Central memory CD4-positive, alpha-beta T cell (primary cell): Measurements from ENCODE around the gene PLEKHG2.
"Not testable (repeated sequence)": the region's sequence is repeated elsewhere in the genome, so short reads cannot be mapped to it uniquely, and the experiment has no call there.

Experiments used
- DNase-seq: peaks from one replicate; pipeline ENCODE4 v3.0.0; 2022

Gene PLEKHG2

DNA sequence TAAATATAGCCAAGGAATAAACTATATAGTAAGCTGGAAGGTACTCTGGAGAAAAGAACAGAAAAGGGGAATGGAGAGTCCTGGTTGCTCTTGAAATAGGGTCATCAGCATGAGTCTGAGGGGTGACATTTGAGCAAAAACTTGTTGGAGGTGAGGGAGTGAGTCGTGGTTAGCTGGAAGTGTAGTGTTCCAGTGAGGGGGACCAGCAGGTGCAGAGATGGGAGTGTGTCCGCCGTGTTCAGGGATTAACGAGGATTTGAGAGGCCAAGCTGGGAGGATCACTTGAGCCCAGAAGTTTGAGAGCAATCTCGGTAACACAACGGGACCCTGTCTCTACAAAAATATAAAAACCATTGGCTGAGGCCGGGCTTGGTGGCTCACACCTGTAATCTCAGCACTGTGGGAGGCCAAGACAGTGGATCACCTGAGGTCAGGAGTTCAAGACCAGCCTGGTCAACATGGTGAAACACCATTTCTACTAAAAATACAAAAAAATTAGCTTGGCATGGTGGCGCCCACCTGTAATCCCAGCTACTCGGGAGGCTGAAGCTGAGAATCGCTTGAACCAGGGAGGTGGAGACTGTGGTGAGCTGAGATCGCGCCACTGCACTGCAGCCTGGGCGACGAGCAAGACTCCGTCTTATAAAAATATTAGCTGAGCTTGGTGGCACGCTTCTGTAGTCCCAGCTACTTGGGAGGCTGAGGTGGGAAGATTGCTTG, 34.1 kb downstream of the PLEKHG2 start:
- no peak for DNase-seq

DNA sequence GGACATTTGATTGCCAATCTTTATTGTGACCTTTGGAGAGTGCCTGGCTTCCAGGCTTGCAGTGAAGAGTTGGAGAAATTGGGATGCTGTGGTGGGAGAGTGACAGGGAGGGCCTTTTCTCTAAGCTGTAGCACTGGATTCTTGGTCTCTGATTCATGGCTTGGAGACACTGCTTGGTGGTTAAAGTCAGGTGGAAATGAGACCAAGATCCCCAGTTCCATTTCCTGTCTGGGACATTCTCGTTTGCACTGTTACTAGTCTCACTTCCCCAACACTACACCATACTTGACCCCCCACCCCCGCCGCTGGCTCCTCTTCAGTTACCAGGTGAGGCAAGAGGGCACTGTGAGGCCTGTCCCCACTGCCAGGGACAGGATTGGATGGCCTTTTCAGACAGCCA, 35.8 kb downstream of the PLEKHG2 start:
- DNase-seq: no peak

DNA sequence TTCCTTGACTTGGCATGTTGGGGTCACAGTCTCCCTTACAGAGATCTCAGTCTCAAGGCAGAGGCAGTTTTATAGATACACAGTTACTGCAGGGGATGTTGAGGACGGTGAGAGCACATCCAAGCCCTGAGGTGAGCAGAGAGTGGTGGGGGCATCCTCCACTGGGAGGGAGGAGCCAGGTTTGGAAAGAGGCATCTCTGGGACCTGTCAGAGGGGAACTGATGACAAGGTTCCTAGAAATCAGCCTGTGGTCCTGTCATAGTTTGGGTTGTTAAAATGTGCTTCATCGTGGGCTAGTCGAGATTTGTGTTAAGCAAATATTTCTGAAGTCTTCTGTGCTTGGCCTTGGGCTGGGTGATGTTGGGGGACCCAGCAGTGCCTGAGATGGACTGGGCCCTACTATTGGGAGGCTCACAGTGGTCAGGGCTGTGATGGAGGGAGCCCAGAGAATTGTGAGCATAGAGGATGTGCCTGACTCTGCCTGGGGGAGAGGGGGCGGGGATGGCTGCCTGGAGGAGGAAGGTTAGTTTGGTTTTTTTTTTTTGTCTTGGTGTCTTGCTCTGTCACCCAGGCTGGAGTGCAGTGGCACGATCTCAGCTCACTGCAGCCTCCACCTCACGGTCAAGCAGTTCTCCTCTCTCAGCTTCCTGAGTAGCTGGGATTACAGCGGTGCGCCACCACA, 36.8 kb downstream of the PLEKHG2 start:
- no peak for DNase-seq

DNA sequence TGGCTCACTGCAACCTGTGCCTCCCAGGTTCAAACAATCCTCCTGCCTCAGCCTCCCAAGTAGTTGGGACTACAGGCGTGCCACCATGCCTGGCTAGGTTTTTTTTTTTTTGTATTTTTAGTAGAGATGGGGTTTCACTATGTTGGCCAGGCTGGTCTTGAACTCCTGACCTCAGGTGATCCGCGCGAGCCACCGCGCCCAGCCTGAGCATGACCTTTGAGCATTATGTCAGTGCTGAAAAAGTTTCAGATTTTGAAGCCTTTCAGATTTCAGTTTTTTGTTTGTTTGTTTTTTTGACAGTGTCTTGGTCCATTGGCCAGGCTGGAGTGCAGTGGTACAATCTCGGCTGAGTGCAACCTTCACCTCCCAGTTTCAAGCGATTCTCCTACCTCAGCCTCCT, 38.8 kb downstream of the PLEKHG2 start:
- DNase-seq: not testable (repeated sequence)

DNA sequence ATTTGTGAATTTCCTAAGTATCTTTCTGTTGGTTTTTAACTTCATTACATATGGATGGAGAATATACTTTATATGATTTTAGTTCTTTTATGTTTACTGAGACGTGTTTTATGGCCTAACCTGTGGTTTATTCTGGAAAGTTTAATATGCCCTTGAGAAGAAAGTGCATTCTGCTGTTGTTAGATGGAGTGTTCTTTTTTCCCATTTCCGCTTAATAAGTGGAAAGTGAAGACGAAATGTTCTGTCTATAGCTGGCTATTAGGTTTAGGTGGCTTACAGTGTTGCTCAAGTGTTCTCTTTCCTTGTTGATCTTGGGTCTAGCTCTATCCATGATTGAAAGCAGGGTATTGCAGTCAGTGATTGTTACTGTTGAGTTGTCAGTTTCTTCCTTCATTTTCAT, 50.9 kb downstream of the PLEKHG2 start:
- DNase-seq: no peak

DNA sequence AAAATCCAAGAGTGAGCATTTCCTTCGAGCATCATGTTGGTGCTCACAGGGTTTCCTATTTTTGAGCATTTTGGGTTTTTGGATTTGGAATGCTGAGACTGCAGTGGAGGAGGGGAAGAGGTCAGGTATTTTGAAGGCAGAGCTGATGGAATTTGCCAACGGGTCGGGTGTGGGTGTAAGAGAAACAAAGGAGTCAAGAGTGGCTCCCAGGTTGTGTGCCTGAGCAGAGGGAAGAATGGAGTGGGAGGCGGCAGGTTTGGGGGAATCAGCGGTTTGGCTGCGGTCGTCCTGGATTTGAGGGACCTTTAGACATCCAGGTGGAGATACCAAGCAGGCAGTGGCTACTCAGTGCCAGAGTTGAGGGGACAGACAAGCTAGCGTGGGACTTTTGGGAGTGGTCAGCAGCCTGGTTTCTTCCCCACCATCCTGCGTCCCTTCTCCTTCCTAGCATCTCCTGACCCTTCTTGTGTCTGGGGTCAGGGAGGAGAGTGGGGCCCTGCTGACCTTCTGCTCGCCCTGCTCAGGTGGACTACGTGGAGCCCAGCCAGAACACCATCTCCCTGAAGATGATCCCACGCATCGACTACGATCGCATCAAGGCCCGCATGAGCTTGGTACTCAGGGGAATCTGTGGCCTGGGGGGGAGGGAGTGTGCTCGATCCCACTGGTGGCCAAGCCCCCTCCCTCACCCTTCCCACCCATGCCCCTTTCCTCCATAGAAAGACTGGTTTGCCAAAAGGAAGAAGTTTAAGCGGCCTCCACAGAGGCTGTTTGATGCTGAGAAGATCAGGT, 53.7 kb downstream of the PLEKHG2 start:
- no peak for DNase-seq

DNA sequence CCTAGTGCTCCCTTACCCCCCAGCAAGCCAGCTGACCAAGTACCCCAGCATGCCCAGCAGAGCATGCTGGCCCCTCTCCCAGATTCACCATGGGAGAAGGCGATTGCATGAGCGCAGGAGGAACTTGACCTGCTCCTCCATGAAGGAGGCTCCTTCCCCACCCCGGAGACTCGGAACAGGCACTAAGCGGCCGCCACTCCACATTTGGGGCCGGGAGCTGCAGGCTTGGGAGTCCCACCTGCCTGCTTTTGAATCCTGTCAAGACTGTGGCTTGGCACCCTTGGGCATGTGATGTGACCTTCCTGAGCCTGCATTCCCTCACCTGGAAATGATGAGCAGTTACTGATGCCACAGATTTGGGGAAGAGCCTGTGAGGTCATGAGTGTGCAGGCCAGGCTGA, 55.5 kb downstream of the PLEKHG2 start:
- DNase-seq: no peak

DNA sequence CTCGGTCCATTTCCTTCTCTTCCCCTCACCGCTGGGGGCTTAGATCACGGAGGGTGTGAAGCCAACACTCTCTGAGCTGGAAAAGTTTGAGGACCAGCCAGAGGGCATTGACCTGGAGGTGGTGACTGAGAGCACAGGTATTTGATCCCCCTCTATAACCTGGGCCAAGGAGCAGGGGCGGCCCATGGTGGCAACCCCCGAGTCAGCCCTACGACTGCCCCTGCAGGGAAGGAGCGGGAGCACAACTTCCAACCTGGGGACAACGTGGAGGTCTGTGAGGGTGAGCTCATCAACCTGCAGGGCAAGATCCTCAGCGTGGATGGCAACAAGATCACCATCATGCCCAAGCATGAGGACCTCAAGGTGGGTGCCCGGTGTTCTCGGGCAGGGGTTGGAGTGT, 56.6 kb downstream of the PLEKHG2 start:
- DNase-seq: no peak

DNA sequence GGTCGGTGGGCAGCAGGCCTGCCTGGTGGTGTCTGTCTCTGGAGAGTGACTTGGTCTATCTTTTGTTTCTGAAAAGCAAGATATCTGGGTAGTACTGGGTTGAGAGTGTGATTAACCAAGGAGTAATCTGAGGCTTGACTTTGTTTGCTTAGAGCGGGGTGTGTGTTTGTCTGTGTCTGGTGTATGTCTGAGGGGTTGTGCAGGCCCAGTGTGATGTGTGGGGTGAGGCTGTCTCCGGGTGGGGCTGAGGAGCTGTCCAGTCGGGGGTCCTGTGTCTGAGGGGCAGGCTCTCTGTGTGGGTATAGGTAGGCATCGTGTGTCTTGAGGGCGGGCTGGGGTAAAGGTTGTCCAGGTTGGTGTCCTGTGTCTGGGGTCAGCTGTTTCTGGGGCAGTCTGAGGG, 57.1 kb downstream of the PLEKHG2 start:
- no peak for DNase-seq

DNA sequence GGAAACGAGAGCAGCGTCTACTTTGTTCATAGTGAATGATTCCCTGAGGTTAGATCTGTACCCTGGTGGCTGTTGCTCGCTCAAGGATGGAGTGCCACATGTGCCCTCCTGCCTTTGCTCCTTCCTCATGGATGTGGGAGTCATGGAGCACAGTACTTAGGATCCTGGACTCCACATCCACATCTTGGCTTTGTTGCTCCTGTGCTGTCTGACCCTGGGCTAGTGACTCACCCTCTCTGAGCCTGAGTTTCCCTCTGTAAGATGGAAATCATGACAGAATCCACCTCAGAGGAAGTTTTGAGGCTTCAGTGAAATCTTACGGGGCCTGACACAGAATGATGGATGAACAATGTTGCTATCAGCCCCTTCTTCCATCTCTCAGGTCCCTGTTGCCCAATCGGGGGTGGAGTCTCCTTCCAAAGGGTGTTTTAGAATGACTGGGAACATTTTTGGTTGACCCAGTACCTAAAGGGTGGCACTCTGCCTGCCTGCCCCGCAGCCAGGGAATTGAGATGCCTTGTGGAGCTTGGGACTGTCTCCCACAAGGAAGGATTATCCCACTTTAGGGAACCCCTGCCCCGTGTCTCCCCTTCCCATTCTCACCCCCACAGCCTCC, 58.4 kb downstream of the PLEKHG2 start:
- DNase-seq: no peak

DNA sequence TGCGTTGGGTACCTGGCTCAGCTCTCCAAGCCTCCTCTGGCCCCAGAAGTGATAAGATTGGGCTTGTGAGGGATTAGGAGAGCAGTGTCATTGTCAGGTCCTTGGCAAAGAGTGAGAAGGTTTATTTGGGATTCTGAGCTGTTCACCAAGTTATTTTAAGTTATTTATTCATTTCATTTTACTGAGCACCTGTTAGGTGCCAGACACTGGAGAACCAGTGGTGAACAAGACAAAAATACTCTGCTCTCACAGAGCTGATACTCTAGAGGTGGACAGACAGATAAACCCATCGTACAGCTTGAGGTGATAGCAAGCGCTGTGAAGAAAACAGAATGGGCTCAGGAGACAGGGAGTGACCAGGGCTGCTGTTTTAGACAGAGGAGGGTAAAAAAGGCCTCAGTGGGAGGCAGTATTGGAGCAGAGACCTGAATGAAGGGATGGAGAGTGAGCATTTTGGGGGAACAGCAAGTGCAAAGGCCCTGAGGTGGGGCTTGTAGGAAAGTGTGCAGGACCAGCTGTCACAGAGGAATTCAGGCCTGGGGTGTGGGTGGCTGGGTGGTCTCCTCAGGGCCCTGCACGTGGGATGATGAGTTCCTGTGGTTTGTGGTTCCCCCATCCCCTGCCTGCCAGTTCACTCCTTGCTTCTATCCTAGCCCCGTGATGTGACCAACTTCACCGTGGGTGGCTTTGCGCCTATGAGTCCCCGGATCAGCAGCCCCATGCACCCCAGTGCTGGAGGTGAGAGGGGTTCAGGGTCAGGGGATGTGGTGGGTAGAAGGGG, 59.5 kb downstream of the PLEKHG2 start:
- no peak for DNase-seq

DNA sequence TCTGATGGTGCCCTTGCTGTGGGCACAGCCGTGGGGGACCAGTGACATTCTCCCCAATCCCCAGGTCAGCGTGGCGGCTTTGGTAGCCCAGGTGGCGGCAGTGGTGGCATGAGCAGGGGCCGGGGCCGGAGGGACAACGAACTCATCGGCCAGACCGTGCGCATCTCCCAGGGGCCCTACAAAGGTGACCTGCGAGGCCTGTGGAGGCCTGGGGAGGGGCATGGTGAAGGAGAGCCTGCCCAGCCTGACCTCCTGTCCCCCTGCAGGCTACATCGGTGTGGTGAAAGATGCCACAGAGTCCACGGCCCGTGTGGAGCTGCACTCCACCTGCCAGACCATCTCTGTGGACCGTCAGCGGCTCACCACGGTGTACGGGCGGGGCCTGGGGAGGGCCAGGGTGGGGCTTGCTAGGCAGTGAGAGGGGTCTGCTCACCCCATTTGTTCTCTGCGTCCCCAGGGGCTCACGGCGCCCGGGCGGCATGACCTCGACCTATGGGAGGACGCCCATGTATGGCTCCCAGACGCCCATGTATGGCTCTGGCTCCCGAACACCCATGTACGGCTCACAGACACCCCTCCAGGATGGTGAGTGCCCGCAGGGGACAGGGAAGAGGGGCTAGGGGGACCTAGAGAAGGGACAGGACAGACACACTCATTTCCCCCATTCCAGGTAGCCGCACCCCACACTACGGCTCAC, 60.4 kb downstream of the PLEKHG2 start:
- no peak for DNase-seq

DNA sequence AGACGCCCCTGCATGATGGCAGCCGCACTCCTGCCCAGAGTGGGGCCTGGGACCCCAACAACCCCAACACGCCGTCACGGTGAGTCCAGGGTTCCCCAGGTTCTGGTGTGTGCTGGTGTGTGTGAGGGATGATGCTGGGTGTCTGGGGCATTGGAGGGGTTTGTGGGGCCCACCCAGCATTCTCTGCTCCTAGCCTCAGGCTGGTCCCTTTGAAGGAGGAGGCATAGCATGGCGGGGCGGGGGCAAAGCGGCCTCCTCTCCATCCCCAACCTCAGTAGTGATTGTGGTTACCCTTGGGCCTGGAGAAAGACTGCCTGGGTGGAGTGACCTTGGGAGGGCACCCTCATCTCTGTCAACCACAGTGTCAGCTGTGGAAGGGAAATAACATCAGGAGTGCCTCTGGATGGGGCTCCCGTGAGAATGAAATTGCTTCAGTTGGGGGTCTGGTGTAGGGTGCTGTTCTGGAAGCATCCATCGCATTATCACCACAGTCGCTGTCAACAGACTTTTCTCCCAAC, 61.0 kb downstream of the PLEKHG2 start:
- DNase-seq: no peak

DNA sequence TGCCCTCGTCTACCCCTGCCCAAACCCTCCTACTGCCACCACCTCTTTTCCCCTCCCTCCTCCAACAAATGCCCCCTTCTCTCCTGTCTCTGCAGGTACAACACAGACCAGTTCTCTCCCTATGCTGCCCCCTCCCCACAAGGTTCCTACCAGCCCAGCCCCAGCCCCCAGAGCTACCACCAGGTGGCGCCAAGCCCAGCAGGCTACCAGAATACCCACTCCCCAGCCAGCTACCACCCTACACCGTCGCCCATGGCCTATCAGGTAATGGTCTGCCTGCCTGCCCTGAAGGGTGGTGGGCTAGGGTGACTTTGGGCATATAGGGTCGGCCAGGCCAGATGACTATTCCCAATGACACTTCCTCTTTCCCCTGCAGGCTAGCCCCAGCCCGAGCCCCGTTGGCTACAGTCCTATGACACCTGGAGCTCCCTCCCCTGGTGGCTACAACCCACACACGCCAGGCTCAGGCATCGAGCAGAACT, 61.7 kb downstream of the PLEKHG2 start:
- DNase-seq: peak; percentile 66

DNA sequence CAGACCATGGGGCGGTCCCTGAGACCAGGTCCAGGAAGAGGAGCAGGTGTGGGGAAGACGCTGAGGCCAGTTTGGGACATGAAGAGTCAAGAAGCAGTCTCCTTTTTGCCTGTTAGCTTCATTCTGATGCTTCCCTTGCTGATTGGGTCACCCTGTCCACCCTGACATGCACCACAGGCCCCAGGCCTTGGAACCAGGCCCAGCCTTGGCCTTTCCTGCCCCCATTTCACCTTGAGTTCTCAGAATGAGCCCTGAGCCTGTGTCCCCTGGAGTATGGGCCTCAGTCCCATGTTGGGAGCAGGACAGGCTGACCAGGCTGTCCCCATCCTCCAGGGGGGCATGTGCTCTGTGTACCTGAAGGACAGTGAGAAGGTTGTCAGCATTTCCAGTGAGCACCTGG, 63.3 kb downstream of the PLEKHG2 start:
- no peak for DNase-seq
